Endothelial cell of umbilical vein (primary cell): ENCODE data around the gene BLOC1S3. TPM values are rescaled to one million over a fixed set of nuclear protein-coding genes. Genes with fewer than 3 reads are reported as not detected.

Experiments used
- BruUV-seq: library from RNA; stranded (reverse); fragments of 400-500 nt; replicated peaks from 2 replicates; lab custom pipeline; 2021; lab: Mats Ljungman, UMichigan
- CTCF ChIA-PET: fragments of 300-600, 350-600 bp; sonication (Branson Sonifier 250); formaldehyde crosslinking; loops from one replicate; lab custom pipeline; 2021; ENCODE audit warnings: antibody characterized with exemption, inconsistent platforms; lab: Charles Lee
- POLR2A ChIA-PET: fragments of 300-600, 350-600 bp; sonication (Branson Sonifier 250); formaldehyde crosslinking; loops from one replicate; lab custom pipeline; 2021; ENCODE audit warnings: antibody characterized with exemption, inconsistent platforms; lab: Charles Lee
- DNase-seq: peaks from one replicate; pipeline ENCODE4 v3.0.0-alpha.2; 2011; ENCODE audit warnings: low read depth, low spot score
- FAIRE-seq: peaks from 2 replicates; lab custom pipeline; 2011; peaks lifted over from hg19 to GRCh38; lab: Jason Lieb, UNC
- H2AFZ ChIP-seq: 2 replicates; pipeline ENCODE4 v1.6.0; 2012; ENCODE audit warnings: low read depth, low read length, control low read depth, inconsistent platforms
- H3K27ac ChIP-seq: 2 replicates; pipeline ENCODE4 v1.5.1; 2011; ENCODE audit warnings: low read depth, mild to moderate bottlenecking, control low read depth, low read length, moderate library complexity; ENCODE audit not compliant: insufficient read depth
- H3K27me3 ChIP-seq, 2 experiments: 2 replicates each; pipeline versions ENCODE4 v1.6.0 to v1.6.1; 2011; ENCODE audit warnings: low read length in 2 of 2, mixed read lengths in 1 of 2; ENCODE audit not compliant: control insufficient read depth in 2 of 2, insufficient read depth in 2 of 2
- H3K36me3 ChIP-seq, 2 experiments: 2 replicates in 1 of 2; 3 replicates in 1 of 2; pipeline ENCODE4 v1.5.1; 2011; ENCODE audit warnings: low read length in 2 of 2, mild to moderate bottlenecking in 1 of 2, moderate library complexity in 1 of 2; ENCODE audit not compliant: control insufficient read depth in 2 of 2, insufficient read depth in 2 of 2; ENCODE audit errors: extremely low read depth in 1 of 2
- H3K4me1 ChIP-seq: 3 replicates; pipeline ENCODE4 v1.5.1; 2011; ENCODE audit warnings: mild to moderate bottlenecking, low read length; ENCODE audit not compliant: control insufficient read depth, insufficient read depth; ENCODE audit errors: extremely low read depth
- H3K4me2 ChIP-seq: 2 replicates; pipeline ENCODE4 v1.6.1; 2011; ENCODE audit warnings: low read length, control low read depth, mixed read lengths; ENCODE audit not compliant: insufficient read depth
- H3K4me3 ChIP-seq, 3 experiments: fragments of 200-600 bp in 1 of 3; sonication (generic), shearing (Covaris generic) in 1 of 3; replicated peaks in 1 of 3; 2 replicates each; pipeline ENCODE4 v1.5.1; 2011 to 2016; ENCODE audit warnings: control low read depth in 3 of 3, low read length in 3 of 3, mild to moderate bottlenecking in 2 of 3, inconsistent platforms in 1 of 3, low read depth in 1 of 3, moderate library complexity in 1 of 3; ENCODE audit not compliant: insufficient read depth in 1 of 3
- H3K79me2 ChIP-seq: 2 replicates; pipeline ENCODE4 v1.6.0; 2012; ENCODE audit warnings: low read length, inconsistent platforms; ENCODE audit not compliant: control insufficient read depth, insufficient read depth
- H3K9ac ChIP-seq: replicated peaks from 2 replicates; pipeline ENCODE3; 2011; ENCODE audit warnings: low read length, control low read depth; ENCODE audit not compliant: insufficient read depth; ENCODE audit errors: extremely low read depth
- H3K9me1 ChIP-seq: replicated peaks from 3 replicates; pipeline ENCODE4 v1.6.0; 2011; ENCODE audit warnings: mild to moderate bottlenecking, low read length; ENCODE audit not compliant: control insufficient read depth, insufficient read depth; ENCODE audit errors: extremely low read depth
- H3K9me3 ChIP-seq: replicated peaks from 2 replicates; pipeline ENCODE4 v1.5.1; 2012; ENCODE audit warnings: low read length, inconsistent platforms; ENCODE audit not compliant: control insufficient read depth, insufficient read depth
- H4K20me1 ChIP-seq: replicated peaks from 2 replicates; pipeline ENCODE3; 2011; ENCODE audit warnings: mild to moderate bottlenecking, low read length; ENCODE audit not compliant: control insufficient read depth, insufficient read depth; ENCODE audit errors: extremely low read depth
- EZH2 ChIP-seq: IDR thresholded peaks from 2 replicates; pipeline ENCODE4 v1.6.1; 2012; ENCODE audit warnings: borderline replicate concordance, low read depth, mild to moderate bottlenecking, moderate library complexity, low read length, inconsistent platforms; ENCODE audit not compliant: severe bottlenecking
- FOS ChIP-seq: IDR thresholded peaks from 2 replicates; pipeline ENCODE4 v1.6.1; 2011; ENCODE audit warnings: mild to moderate bottlenecking, low read length, moderate library complexity, borderline replicate concordance; ENCODE audit not compliant: insufficient read depth
- GATA2 ChIP-seq: IDR thresholded peaks from 2 replicates; pipeline ENCODE4 v1.7.0; 2011; ENCODE audit warnings: low read depth, mild to moderate bottlenecking, moderate library complexity, mixed read lengths, low read length; ENCODE audit not compliant: insufficient read length, insufficient read depth
- JUN ChIP-seq: IDR thresholded peaks from 2 replicates; pipeline ENCODE4 v1.6.1; 2011; ENCODE audit warnings: borderline replicate concordance, low read depth; ENCODE audit not compliant: insufficient read length, insufficient read depth
- MAX ChIP-seq: IDR thresholded peaks from 2 replicates; pipeline ENCODE4 v1.6.1; 2011; ENCODE audit not compliant: insufficient read depth, insufficient read length
- MYC ChIP-seq: IDR thresholded peaks from one replicate; pipeline ENCODE4 v1.6.1; 2011; ENCODE audit warnings: mild to moderate bottlenecking, low read depth, low read length
- POLR2A ChIP-seq: IDR thresholded peaks from 2 replicates; pipeline ENCODE4 v1.6.1; 2012; ENCODE audit warnings: low read depth, mild to moderate bottlenecking, control low read depth, low read length
- POLR2AphosphoS5 ChIP-seq: IDR thresholded peaks from 2 replicates; pipeline ENCODE4 v1.6.1; 2012; ENCODE audit warnings: low read depth, mild to moderate bottlenecking, control low read depth, low read length, moderate library complexity; ENCODE audit not compliant: insufficient read depth
- dilution Hi-C: fragments of 300-500 bp; cut with MboI; formaldehyde crosslinking; loops from one replicate; pipeline ENCODE4 v1.15.0; 2019; ENCODE audit warnings: low sequenced_read_pairs; ENCODE audit not compliant: extremely low pct_ligation_motif_present
- intact Hi-C: fragments of 100-400 bp; cut with micrococcal nuclease; formaldehyde crosslinking; loops from one replicate; pipeline ENCODE4 v1.10.0; 2022
- polyA plus RNA-seq, 4 experiments: library from polyadenylated mRNA; depleted of rRNA in 3 of 4; stranded (reverse) in 3 of 4; unstranded in 1 of 4; fragments of >200 nt; gene quantifications; 2 replicates each; pipeline versions ENCODE4 v1.2.1 to v1.2.3, GENCODE V29; 2011 to 2012; ENCODE audit warnings: missing spikeins in 1 of 4
- total RNA-seq: library from RNA; stranded (reverse); gene quantifications from 2 replicates; pipeline ENCODE4 v1.2.3, GENCODE V29; 2021
- TF ChIP-seq, protein P1 (sequence below), 2 donors: IDR thresholded peaks; 1 replicate in 1 of 2; 2 replicates in 1 of 2; pipeline ENCODE4 v1.5.1; 2011; ENCODE audit warnings: low read length in 2 of 2, mild to moderate bottlenecking in 2 of 2, moderate library complexity in 2 of 2, control low read depth in 1 of 2, inconsistent platforms in 1 of 2, low read depth in 1 of 2; ENCODE audit not compliant: insufficient read depth in 1 of 2; ENCODE audit errors: extremely low read depth in 1 of 2

Gene BLOC1S3
- total and polyA plus RNA-seq, 2 donors (not counting 3 experiments of a cell fraction or from before 2014, with no cell fraction given) = 13.6 to 17.4 TPM

GRCh38 chr19:45140144-45140503, 38.5 kb upstream of the BLOC1S3 start:
- intact Hi-C loops = no loop called here
- H3K4me3 ChIP-seq = no peak overlapping the region
- H3K4me2 ChIP-seq = no peak overlapping the region
- dilution Hi-C loops = no loop called here
- no TSS peak for BruUV-seq
- no peaks in the 10 kb centered on the region for H3K9me1 ChIP-seq
- TF ChIP-seq POLR2A (no peak), MYC (no peak), FOS (no peak), POLR2AphosphoS5 (no peak), JUN (no peak), MAX (no peak), EZH2 (no peak), GATA2 (no peak)
- TF ChIP-seq, protein P1, sequence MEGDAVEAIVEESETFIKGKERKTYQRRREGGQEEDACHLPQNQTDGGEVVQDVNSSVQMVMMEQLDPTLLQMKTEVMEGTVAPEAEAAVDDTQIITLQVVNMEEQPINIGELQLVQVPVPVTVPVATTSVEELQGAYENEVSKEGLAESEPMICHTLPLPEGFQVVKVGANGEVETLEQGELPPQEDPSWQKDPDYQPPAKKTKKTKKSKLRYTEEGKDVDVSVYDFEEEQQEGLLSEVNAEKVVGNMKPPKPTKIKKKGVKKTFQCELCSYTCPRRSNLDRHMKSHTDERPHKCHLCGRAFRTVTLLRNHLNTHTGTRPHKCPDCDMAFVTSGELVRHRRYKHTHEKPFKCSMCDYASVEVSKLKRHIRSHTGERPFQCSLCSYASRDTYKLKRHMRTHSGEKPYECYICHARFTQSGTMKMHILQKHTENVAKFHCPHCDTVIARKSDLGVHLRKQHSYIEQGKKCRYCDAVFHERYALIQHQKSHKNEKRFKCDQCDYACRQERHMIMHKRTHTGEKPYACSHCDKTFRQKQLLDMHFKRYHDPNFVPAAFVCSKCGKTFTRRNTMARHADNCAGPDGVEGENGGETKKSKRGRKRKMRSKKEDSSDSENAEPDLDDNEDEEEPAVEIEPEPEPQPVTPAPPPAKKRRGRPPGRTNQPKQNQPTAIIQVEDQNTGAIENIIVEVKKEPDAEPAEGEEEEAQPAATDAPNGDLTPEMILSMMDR (IDR thresholded peaks at IDR 0.05; ENCODE audit: extremely low read depth in 1 of 2, insufficient read depth in 1 of 2, low read depth in 1 of 2, low read length in 2 of 2) = no peak
- H3K4me1 ChIP-seq = no peaks in the 10 kb centered on the region
- DNase-seq = no peak
- peaks cover 2% of the 10 kb centered on the region for H3K79me2 ChIP-seq
- no peak overlapping the region for H2AFZ ChIP-seq
- no peak for FAIRE-seq
- no peak overlapping the region for H3K27ac ChIP-seq
- ChIA-PET POLR2A (no interaction called here), CTCF (no interaction called here)
- no peaks in the 10 kb centered on the region for H3K27me3 ChIP-seq
- peaks cover 2 to 14% of the 10 kb centered on the region in 2 experiments for H3K36me3 ChIP-seq
- H4K20me1 ChIP-seq = no peaks in the 10 kb centered on the region
- no peak overlapping the region for H3K9ac ChIP-seq
- no peaks in the 10 kb centered on the region for H3K9me3 ChIP-seq
